H1 (cell line): ENCODE measurements around the gene CAMTA1. TPM values are rescaled to one million over a fixed set of nuclear protein-coding genes. Genes with fewer than 3 reads are reported as not detected.

Experiments used
- CTCF ChIA-PET: fragments of 300-600 bp; sonication (Branson Sonifier 250); formaldehyde crosslinking; loops from one replicate; lab custom pipeline; 2021; ENCODE audit not compliant: partially characterized antibody; lab: Charles Lee
- POLR2A ChIA-PET: fragments of 300-600 bp; sonication (Branson Sonifier 250); formaldehyde crosslinking; loops from one replicate; lab custom pipeline; 2021; ENCODE audit warnings: inconsistent platforms; ENCODE audit not compliant: partially characterized antibody; lab: Charles Lee
- DNase-seq, 2 experiments: peaks; one replicate each; pipeline versions ENCODE4 v3.0.0 to v3.0.0-alpha.2; 2010 to 2022; ENCODE audit warnings: low spot score in 2 of 2, low read depth in 1 of 2, mixed read lengths in 1 of 2
- FAIRE-seq: peaks from 2 replicates; lab custom pipeline; 2011; peaks lifted over from hg19 to GRCh38; lab: Jason Lieb, UNC
- H2AFZ ChIP-seq: 2 replicates; pipeline ENCODE4 v1.8.1; 2012; ENCODE audit warnings: low read length, inconsistent platforms
- H2AK5ac ChIP-seq: 2 replicates; pipeline ENCODE4 v1.6.1; 2013; ENCODE audit warnings: low read depth, low read length
- H2BK120ac ChIP-seq: replicated peaks from 2 replicates; pipeline ENCODE3; 2013; ENCODE audit warnings: low read depth, low read length, inconsistent platforms
- H2BK12ac ChIP-seq: 2 replicates; pipeline ENCODE4 v1.6.1; 2013; ENCODE audit warnings: low read depth, low read length
- H2BK15ac ChIP-seq: 2 replicates; pipeline ENCODE4 v1.6.1; 2013; ENCODE audit warnings: low read length
- H2BK20ac ChIP-seq: 2 replicates; pipeline ENCODE4 v1.6.1; 2013; ENCODE audit warnings: low read length
- H2BK5ac ChIP-seq: 2 replicates; pipeline ENCODE4 v1.6.1; 2013; ENCODE audit warnings: low read depth, low read length
- H3K14ac ChIP-seq: 2 replicates; pipeline ENCODE4 v1.6.1; 2013; ENCODE audit warnings: inconsistent platforms; ENCODE audit not compliant: insufficient read length
- H3K18ac ChIP-seq: 2 replicates; pipeline ENCODE4 v1.6.1; 2013; ENCODE audit warnings: low read length; ENCODE audit errors: extremely low read depth
- H3K23ac ChIP-seq: 2 replicates; pipeline ENCODE4 v1.6.1; 2013; ENCODE audit warnings: inconsistent platforms; ENCODE audit not compliant: insufficient read length
- H3K23me2 ChIP-seq: 2 replicates; pipeline ENCODE4 v1.6.1; 2013; ENCODE audit warnings: low read depth, low read length
- H3K27ac ChIP-seq: 2 replicates; pipeline ENCODE4 v1.6.1; 2011; ENCODE audit warnings: low read depth, low read length, inconsistent platforms
- H3K27me3 ChIP-seq, 4 experiments: replicated peaks in 1 of 4; 1 replicate in 1 of 4; 2 replicates in 3 of 4; pipeline versions ENCODE4 v1.6.1 to v1.8.1; 2011 to 2013; ENCODE audit warnings: low read length in 3 of 4, mild to moderate bottlenecking in 3 of 4, inconsistent platforms in 2 of 4, mixed read lengths in 2 of 4, moderate library complexity in 1 of 4; ENCODE audit not compliant: control insufficient read depth in 3 of 4, insufficient read depth in 3 of 4; ENCODE audit errors: extremely low read depth in 1 of 4
- H3K36me3 ChIP-seq, 4 experiments: 2 replicates each; pipeline versions ENCODE4 v1.6.1 to v1.8.1; 2011 to 2013; ENCODE audit warnings: mild to moderate bottlenecking in 4 of 4, low read length in 3 of 4, moderate library complexity in 2 of 4, control low read depth in 1 of 4, inconsistent platforms in 1 of 4; ENCODE audit not compliant: insufficient read depth in 4 of 4, control insufficient read depth in 2 of 4
- H3K4ac ChIP-seq: replicated peaks from 2 replicates; pipeline ENCODE3; 2013; ENCODE audit warnings: low read length, low read depth, mixed read lengths, inconsistent platforms; ENCODE audit not compliant: insufficient read length
- H3K4me1 ChIP-seq, 4 experiments: replicated peaks in 1 of 4; 1 replicate in 1 of 4; 2 replicates in 3 of 4; pipeline versions ENCODE4 v1.6.1 to v1.8.1; 2011 to 2013; ENCODE audit warnings: low read length in 3 of 4, inconsistent platforms in 2 of 4, mixed read lengths in 1 of 4; ENCODE audit not compliant: insufficient read depth in 4 of 4, control insufficient read depth in 3 of 4
- H3K4me2 ChIP-seq, 2 experiments: 2 replicates each; pipeline versions ENCODE4 v1.6.1 to v1.8.1; 2011 to 2013; ENCODE audit warnings: low read depth in 2 of 2, low read length in 2 of 2, control low read depth in 1 of 2, inconsistent platforms in 1 of 2, mild to moderate bottlenecking in 1 of 2; ENCODE audit not compliant: insufficient read depth in 1 of 2
- H3K4me3 ChIP-seq, 4 experiments: fragments of 200-600, 300-600 bp in 1 of 4; sonication (generic), shearing (Covaris generic), sonication (Bioruptor Twin) in 1 of 4; 2 replicates each; pipeline versions ENCODE4 v1.5.1 to v1.8.1; 2011 to 2016; ENCODE audit warnings: low read length in 4 of 4, low read depth in 3 of 4, control low read depth in 2 of 4, inconsistent platforms in 2 of 4, mild to moderate bottlenecking in 2 of 4, mixed read lengths in 1 of 4, moderate library complexity in 1 of 4; ENCODE audit not compliant: insufficient read depth in 2 of 4; ENCODE audit errors: extremely low read depth in 1 of 4
- H3K56ac ChIP-seq: replicated peaks from 2 replicates; pipeline ENCODE3; 2013; ENCODE audit warnings: low read depth, mild to moderate bottlenecking, mixed read lengths, low read length, inconsistent platforms; ENCODE audit not compliant: insufficient read length
- H3K79me1 ChIP-seq: 2 replicates; pipeline ENCODE4 v1.6.1; 2013; ENCODE audit warnings: low read depth, low read length, control low read depth
- H3K79me2 ChIP-seq, 2 experiments: 2 replicates each; pipeline versions ENCODE4 v1.6.1 to v1.8.1; 2012 to 2013; ENCODE audit warnings: low read length in 2 of 2, mild to moderate bottlenecking in 2 of 2, inconsistent platforms in 1 of 2; ENCODE audit not compliant: insufficient read depth in 2 of 2, control insufficient read depth in 1 of 2
- H3K9ac ChIP-seq, 4 experiments: replicated peaks in 1 of 4; 1 replicate in 1 of 4; 2 replicates in 3 of 4; pipeline versions ENCODE4 v1.6.1 to v1.8.1; 2011 to 2013; ENCODE audit warnings: low read depth in 3 of 4, low read length in 3 of 4, control low read depth in 2 of 4, mild to moderate bottlenecking in 2 of 4, moderate library complexity in 2 of 4, inconsistent platforms in 1 of 4; ENCODE audit errors: extremely low read depth in 1 of 4
- H3K9me3 ChIP-seq, 2 experiments: 2 replicates each; pipeline versions ENCODE4 v1.6.1 to v1.8.1; 2012 to 2013; ENCODE audit warnings: mild to moderate bottlenecking in 2 of 2, moderate library complexity in 2 of 2, control low read depth in 1 of 2, inconsistent platforms in 1 of 2, low read depth in 1 of 2, low read length in 1 of 2, mixed read lengths in 1 of 2; ENCODE audit not compliant: insufficient read depth in 2 of 2
- H4K20me1 ChIP-seq, 2 experiments: replicated peaks in 1 of 2; 2 replicates each; pipeline versions ENCODE3 to v1.8.1; 2011 to 2013; ENCODE audit warnings: inconsistent platforms in 2 of 2, low read length in 2 of 2, mild to moderate bottlenecking in 1 of 2; ENCODE audit not compliant: insufficient read depth in 2 of 2, control insufficient read depth in 1 of 2
- H4K5ac ChIP-seq: 2 replicates; pipeline ENCODE4 v1.6.1; 2013; ENCODE audit warnings: low read length, low read depth, mixed read lengths, inconsistent platforms; ENCODE audit not compliant: insufficient read length
- H4K8ac ChIP-seq: 2 replicates; pipeline ENCODE4 v1.8.0; 2013; ENCODE audit warnings: mild to moderate bottlenecking, moderate library complexity, low read length, inconsistent platforms; ENCODE audit not compliant: insufficient read depth; ENCODE audit errors: extremely low read depth
- H4K91ac ChIP-seq: replicated peaks from 2 replicates; pipeline ENCODE3; 2013; ENCODE audit warnings: low read length, mixed read lengths, inconsistent platforms; ENCODE audit not compliant: insufficient read length
- CHD2 ChIP-seq: IDR thresholded peaks from 2 replicates; pipeline ENCODE4 v1.6.1; 2012; ENCODE audit warnings: low read length, improper control_type of control experiment
- EP300 ChIP-seq, 2 experiments: IDR thresholded peaks; 1 replicate in 1 of 2; 2 replicates in 1 of 2; pipeline ENCODE4 v1.6.1; 2011 to 2012; ENCODE audit warnings: low read depth in 2 of 2, low read length in 2 of 2, mild to moderate bottlenecking in 2 of 2, borderline replicate concordance in 1 of 2, inconsistent platforms in 1 of 2, moderate library complexity in 1 of 2
- JUND ChIP-seq: IDR thresholded peaks from 2 replicates; pipeline ENCODE4 v1.6.1; 2011; ENCODE audit warnings: mild to moderate bottlenecking, improper control_type of control experiment, low read length
- RBBP5 ChIP-seq: IDR thresholded peaks from 2 replicates; pipeline ENCODE4 v1.7.1; 2012; ENCODE audit warnings: low read depth, mild to moderate bottlenecking, inconsistent platforms, low read length, moderate library complexity, borderline replicate concordance
- YY1 ChIP-seq: IDR thresholded peaks from 2 replicates; pipeline ENCODE4 v1.6.1; 2011; ENCODE audit warnings: low read depth, mild to moderate bottlenecking, low read length
- WGBS, 2 experiments: shearing (Covaris generic) in 1 of 2; methylation state at CpG; one replicate each; pipeline versions ENCODE4 v1.1.6 to v1.1.7; 2013 to 2015; ENCODE audit warnings: low lambda C conversion rate in 2 of 2, mixed read lengths in 2 of 2, inconsistent platforms in 1 of 2, low coverage in 1 of 2, missing lambda C conversion rate in 1 of 2; ENCODE audit not compliant: insufficient replicate concordance in 2 of 2, insufficient coverage in 1 of 2, insufficient read length in 1 of 2; ENCODE audit errors: extremely low coverage in 1 of 2, missing lambda C conversion rate in 1 of 2; 5-methylcytosine and 5-hydroxymethylcytosine counted together
- polyA plus RNA-seq, 7 experiments: library from polyadenylated mRNA; depleted of rRNA in 3 of 7; stranded (reverse) in 5 of 7; unstranded in 2 of 7; fragments of >200 nt in 5 of 7; fragments of 200-250 nt in 2 of 7; gene quantifications; 1 replicate in 5 of 7; 2 replicates in 1 of 7; 4 replicates in 1 of 7; pipeline versions ENCODE4 v1.2.1 to v1.2.3, GENCODE V29; 2011 to 2013; ENCODE audit warnings: missing spikeins in 2 of 7, mixed read lengths in 2 of 7
- total RNA-seq: library from RNA; stranded (reverse); fragmentation: NEBNext Ultra II Directional; extraction: Animal tissue kit (Norgen Biotek cat#: 25700); gene quantifications from 2 replicates; pipeline ENCODE4 v1.2.1, GENCODE V29; 2021
- TF ChIP-seq, protein P1 (sequence below): IDR thresholded peaks from 2 replicates; pipeline ENCODE4 v1.6.1; 2011; ENCODE audit warnings: low read length, improper control_type of control experiment

The CAMTA1 gene
- total and polyA plus RNA-seq, 2 of the 8 experiments (the other 6 are each of a cell fraction or from before 2014, with no cell fraction given): 65.0 to 119 TPM

DNA sequence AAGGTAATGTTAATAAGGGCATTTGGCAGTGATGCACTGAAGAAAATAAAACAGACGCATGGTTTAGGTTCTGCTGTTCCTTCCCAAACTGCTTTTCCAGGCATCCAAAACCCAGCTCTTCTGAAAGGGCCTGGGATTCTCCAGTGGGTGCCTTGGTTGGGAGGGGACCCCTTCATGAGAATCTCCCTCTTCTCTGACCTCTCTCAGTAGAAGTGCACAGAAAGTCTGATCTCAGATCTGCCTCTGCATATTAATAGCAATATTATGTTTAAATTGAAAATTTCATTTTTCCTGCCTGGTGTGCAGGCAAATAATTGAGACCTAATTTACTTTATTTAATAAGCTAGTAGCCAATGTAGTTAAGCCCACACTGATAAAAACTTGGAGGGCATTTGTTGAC is 260.6 kb downstream of the CAMTA1 start:
- ChIA-PET POLR2A (no interaction called here), CTCF (interaction anchor here (0.8 to 11.3 kb wide), 5 partner anchors 13 to 121 kb away, joined by 3 to 107 read pairs (median 4); no protein-coding TSS in a partner anchor)
- no peaks in the 10 kb centered on the region for H3K27me3 ChIP-seq
- H3K4me1 ChIP-seq: peaks cover 0 to 11% (median 5%) of the 10 kb centered on the region in 4 experiments; a peak in 5 of 7 replicates
- H3K4me2 ChIP-seq: no peak overlapping the region
- no peak overlapping the region for H2BK15ac ChIP-seq
- no peak overlapping the region for H4K91ac ChIP-seq
- no peak overlapping the region for H3K27ac ChIP-seq
- DNase-seq: no peak
- H3K9me3 ChIP-seq: no peaks in the 10 kb centered on the region
- no peaks in the 10 kb centered on the region for H3K23me2 ChIP-seq
- no peaks in the 10 kb centered on the region for H4K20me1 ChIP-seq
- H3K36me3 ChIP-seq: no peaks in the 10 kb centered on the region
- no peak for TF ChIP-seq CHD2
- no peak for TF ChIP-seq RBBP5
- TF ChIP-seq JUND: no peak
- TF ChIP-seq EP300 (IDR thresholded peaks at IDR 0.05; ENCODE audit: borderline replicate concordance in 1 of 2, low read depth in 2 of 2, low read length in 2 of 2): no peak
- no peak for TF ChIP-seq YY1
- TF ChIP-seq, protein P1, sequence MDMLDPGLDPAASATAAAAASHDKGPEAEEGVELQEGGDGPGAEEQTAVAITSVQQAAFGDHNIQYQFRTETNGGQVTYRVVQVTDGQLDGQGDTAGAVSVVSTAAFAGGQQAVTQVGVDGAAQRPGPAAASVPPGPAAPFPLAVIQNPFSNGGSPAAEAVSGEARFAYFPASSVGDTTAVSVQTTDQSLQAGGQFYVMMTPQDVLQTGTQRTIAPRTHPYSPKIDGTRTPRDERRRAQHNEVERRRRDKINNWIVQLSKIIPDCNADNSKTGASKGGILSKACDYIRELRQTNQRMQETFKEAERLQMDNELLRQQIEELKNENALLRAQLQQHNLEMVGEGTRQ: no peak
- no peak overlapping the region for H2AFZ ChIP-seq
- whole genome bisulfite sequencing, 2 experiments: 88% methylated on average over 1 of the region's 1 CpG; no CpG with 5 or more reads in 1 of the 2 experiments
- no peak overlapping the region for H2BK20ac ChIP-seq
- H4K8ac ChIP-seq: no peak overlapping the region
- H3K9ac ChIP-seq: no peak overlapping the region
- no peak overlapping the region for H3K23ac ChIP-seq
- no peak overlapping the region for H3K56ac ChIP-seq
- H4K5ac ChIP-seq: no peak overlapping the region
- no peak overlapping the region for H2BK120ac ChIP-seq
- no peak overlapping the region for H3K18ac ChIP-seq
- no peak overlapping the region for H3K4me3 ChIP-seq
- H3K79me2 ChIP-seq: no peaks in the 10 kb centered on the region
- H3K4ac ChIP-seq: no peak overlapping the region
- H2BK5ac ChIP-seq: no peak overlapping the region
- no peak for FAIRE-seq
- H3K79me1 ChIP-seq: no peaks in the 10 kb centered on the region
- no peak overlapping the region for H2AK5ac ChIP-seq
- H3K14ac ChIP-seq: no peak overlapping the region
- H2BK12ac ChIP-seq: no peak overlapping the region
